Lung (tissue), 12 donors: ENCODE results near the gene STXBP5. TPM values are rescaled to one million over a fixed set of nuclear protein-coding genes. Genes with fewer than 3 reads are reported as not detected.

Experiments
- ATAC-seq: fragments of 200-7000 bp; cut with Tn5 transposase; one replicate; pipeline ENCODE4 v1.9.1; 2020; ENCODE audit warnings: moderate number of reproducible peaks; ENCODE audit not compliant: insufficient read depth, low FRiP score
- DNase-seq, 3 donors: peaks; one replicate each; pipeline ENCODE4 v3.0.0-alpha.2; 2013 to 2017
- H3K27ac ChIP-seq, 2 donors: one replicate each; pipeline ENCODE4 v1.5.1; 2013; ENCODE audit warnings: mild to moderate bottlenecking in 2 of 2, moderate library complexity in 2 of 2, control low read depth in 1 of 2, inconsistent platforms in 1 of 2, low read depth in 1 of 2, low read length in 1 of 2
- H3K27me3 ChIP-seq, 3 donors: one replicate each; pipeline ENCODE4 v1.5.1; 2013; ENCODE audit warnings: low read length in 2 of 3; ENCODE audit not compliant: control insufficient read depth in 3 of 3, insufficient read depth in 3 of 3
- H3K36me3 ChIP-seq, 4 donors: one replicate each; pipeline ENCODE4 v1.5.1; 2013; ENCODE audit warnings: low read length in 4 of 4, mild to moderate bottlenecking in 1 of 4, moderate library complexity in 1 of 4; ENCODE audit not compliant: control insufficient read depth in 4 of 4, insufficient read depth in 4 of 4
- H3K4me1 ChIP-seq, 5 donors: one replicate each; pipeline ENCODE4 v1.5.1; 2013; ENCODE audit warnings: low read length in 5 of 5, mild to moderate bottlenecking in 2 of 5, moderate library complexity in 1 of 5; ENCODE audit not compliant: control insufficient read depth in 5 of 5, insufficient read depth in 5 of 5
- H3K4me3 ChIP-seq: one replicate; pipeline ENCODE4 v1.5.1; 2013; ENCODE audit warnings: mild to moderate bottlenecking, control low read depth, moderate library complexity
- H3K9ac ChIP-seq, 2 donors: one replicate each; pipeline ENCODE4 v1.5.1; 2013; ENCODE audit warnings: low read length in 2 of 2, control low read depth in 1 of 2; ENCODE audit not compliant: insufficient read depth in 1 of 2
- H3K9me3 ChIP-seq, 4 donors: one replicate each; pipeline ENCODE4 v1.5.1; 2013; ENCODE audit warnings: low read length in 3 of 4, mild to moderate bottlenecking in 1 of 4, moderate library complexity in 1 of 4; ENCODE audit not compliant: control insufficient read depth in 4 of 4, insufficient read depth in 3 of 4
- WGBS, 2 donors: extraction: QIAGEN DNeasy Blood & Tissue Kit; methylation state at CpG; one replicate each; pipeline ENCODE4 v1.1.7; 2013; 5-methylcytosine and 5-hydroxymethylcytosine counted together
- polyA plus RNA-seq, 2 donors: library from polyadenylated mRNA; stranded (reverse); fragments of 200-250 nt; gene quantifications; one replicate each; pipeline ENCODE4 v1.2.1, GENCODE V29; 2013
- total RNA-seq, 2 donors: library from RNA; depleted of rRNA in 1 of 2; stranded (reverse); fragments of >200 nt in 1 of 2; gene quantifications; one replicate each; pipeline ENCODE4 v1.2.1, GENCODE V29; 2014 to 2021
- TF ChIP-seq, protein P1 (sequence below): IDR thresholded peaks from 2 replicates; pipeline ENCODE4 v1.5.1; 2012; ENCODE audit warnings: mild to moderate bottlenecking; ENCODE audit errors: control extremely low read depth, extremely low read depth
- donor health status: control.
- donor health status: control.
- donor health status: Bipolar disorder and iron deficiency.
- donor health status: healthy.
- donor health status: DM: yes; HTN: yes; CAD: no.

Gene STXBP5
- total and polyA plus RNA-seq, 4 donors = 6.2 to 29.0 (median 12.9) TPM

DNA sequence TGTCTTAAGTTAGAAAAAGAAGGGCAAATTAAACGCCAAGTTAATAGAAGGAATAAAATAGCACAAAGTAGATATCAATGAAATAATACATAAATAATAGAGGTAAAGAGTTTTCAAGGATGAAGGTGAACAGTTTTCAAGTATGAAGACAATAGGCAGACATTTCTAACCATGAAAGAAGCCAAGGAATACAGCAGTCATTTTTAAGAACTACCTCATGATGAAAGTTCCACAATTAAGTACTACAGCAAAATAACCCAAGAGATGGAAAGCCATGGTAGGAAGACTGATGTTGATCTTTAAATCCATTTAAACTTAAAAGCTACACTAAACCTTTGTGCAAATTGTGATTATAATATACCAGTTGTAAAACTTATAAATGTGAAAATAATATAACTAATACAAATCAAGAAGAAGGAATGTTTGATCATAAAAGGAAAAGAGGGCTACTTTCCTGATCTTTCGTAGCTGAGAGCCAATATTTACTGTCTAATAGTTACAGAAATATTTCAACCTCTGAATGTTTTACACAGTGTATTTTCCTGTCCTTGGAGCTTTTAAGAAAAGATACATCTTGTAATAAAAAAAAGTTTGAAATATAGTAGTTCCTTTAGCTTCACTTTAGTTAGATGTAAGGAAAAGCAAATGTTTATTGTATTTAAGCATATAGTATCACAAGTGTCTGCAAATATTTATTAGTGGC lies 143.1 kb downstream of the STXBP5 start:
- H3K9me3 ChIP-seq = no peaks in the 10 kb centered on the region
- ATAC-seq (no peak), DNase-seq (no peak)
- WGBS, 2 donors = 94 to 98% methylated on average over 2 of the region's 2 CpGs
- no peaks in the 10 kb centered on the region for H3K4me1 ChIP-seq
- H3K36me3 ChIP-seq = peaks cover 0 to 5% (median 2%) of the 10 kb centered on the region in 4 donors
- TF ChIP-seq, protein P1, sequence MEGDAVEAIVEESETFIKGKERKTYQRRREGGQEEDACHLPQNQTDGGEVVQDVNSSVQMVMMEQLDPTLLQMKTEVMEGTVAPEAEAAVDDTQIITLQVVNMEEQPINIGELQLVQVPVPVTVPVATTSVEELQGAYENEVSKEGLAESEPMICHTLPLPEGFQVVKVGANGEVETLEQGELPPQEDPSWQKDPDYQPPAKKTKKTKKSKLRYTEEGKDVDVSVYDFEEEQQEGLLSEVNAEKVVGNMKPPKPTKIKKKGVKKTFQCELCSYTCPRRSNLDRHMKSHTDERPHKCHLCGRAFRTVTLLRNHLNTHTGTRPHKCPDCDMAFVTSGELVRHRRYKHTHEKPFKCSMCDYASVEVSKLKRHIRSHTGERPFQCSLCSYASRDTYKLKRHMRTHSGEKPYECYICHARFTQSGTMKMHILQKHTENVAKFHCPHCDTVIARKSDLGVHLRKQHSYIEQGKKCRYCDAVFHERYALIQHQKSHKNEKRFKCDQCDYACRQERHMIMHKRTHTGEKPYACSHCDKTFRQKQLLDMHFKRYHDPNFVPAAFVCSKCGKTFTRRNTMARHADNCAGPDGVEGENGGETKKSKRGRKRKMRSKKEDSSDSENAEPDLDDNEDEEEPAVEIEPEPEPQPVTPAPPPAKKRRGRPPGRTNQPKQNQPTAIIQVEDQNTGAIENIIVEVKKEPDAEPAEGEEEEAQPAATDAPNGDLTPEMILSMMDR = no peak
- H3K27ac ChIP-seq = no peak overlapping the region
- no peak overlapping the region for H3K9ac ChIP-seq
- no peaks in the 10 kb centered on the region for H3K27me3 ChIP-seq
- no peak overlapping the region for H3K4me3 ChIP-seq

DNA sequence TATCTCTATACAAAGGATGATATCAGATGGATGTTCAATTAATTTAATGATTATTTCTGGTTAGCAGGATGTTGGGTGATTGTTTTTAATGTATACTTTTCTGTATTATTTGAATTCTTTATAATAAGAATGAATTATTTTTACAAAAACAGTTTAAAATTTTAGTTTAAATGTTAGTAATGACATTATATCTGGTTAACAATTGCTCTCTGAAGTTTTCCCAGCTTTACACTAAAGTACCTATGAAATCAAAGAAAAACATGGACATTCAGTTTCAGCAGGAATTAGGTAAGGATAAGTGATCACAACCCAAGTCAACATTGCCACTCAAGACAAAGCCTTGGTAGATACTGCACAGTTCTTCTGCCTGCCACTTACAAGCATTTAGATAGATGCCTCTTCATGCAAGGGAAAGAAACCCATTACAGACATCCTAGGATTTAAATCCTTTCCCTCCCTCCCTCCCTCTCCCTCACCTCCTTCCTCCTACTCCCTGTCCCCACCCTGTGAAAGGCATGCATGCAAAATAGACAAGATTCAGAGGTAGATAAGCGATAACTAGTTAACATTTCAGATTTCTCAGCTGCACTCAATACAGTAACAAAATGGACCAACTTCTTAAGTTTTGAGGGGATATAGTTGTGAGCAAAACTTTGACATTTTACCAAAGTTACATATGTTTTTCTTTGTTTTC lies 143.8 kb downstream of the STXBP5 start:
- DNase-seq (no peak), ATAC-seq (no peak)
- Histone ChIP-seq H3K4me3 (no peak overlapping the region), H3K9ac (no peak overlapping the region), H3K36me3 (peaks cover 0 to 5% (median 2%) of the 10 kb centered on the region in 4 donors), H3K27me3 (no peaks in the 10 kb centered on the region), H3K27ac (no peak overlapping the region), H3K4me1 (no peaks in the 10 kb centered on the region), H3K9me3 (no peaks in the 10 kb centered on the region)
- TF ChIP-seq, protein P1 = no peak
- 97 to 100% methylated on average over 1 of the region's 1 CpG for WGBS, 2 donors

DNA sequence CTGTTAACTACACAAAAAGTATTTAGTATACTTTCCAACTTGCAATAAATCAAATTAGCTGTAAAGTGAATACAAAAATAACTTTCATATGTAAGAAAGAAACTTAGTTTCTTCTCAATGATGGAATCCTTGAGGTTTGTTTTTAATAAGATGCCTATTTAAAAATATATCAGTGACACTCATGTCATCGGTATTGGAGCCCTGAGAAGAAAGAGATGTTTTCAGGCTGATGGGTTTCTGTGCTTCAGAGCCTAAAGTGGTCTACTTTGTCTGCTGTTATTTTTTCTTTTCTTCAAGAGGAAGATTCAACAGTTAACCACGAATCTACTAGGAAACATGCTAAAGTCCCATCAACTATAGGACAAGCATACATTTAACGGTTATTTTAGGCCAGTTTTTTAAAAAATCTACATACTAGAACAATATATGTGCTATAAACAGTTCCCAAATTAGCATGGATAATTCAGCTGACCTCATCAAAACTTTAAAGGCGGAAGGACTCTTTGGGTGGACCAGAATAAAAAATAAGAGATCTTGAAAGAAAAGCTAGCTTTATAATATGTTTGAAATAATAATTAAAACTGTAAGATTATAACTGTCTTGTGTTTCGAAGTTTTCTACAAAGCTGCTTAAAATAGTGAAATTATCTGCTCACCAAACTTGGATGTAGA lies 157.2 kb downstream of the STXBP5 start:
- no peaks in the 10 kb centered on the region for H3K27me3 ChIP-seq
- H3K36me3 ChIP-seq = peaks cover 2 to 20% (median 8%) of the 10 kb centered on the region in 4 donors
- no peak for ATAC-seq
- H3K27ac ChIP-seq = no peak overlapping the region
- no peak for DNase-seq
- no peaks in the 10 kb centered on the region for H3K9me3 ChIP-seq
- no peaks in the 10 kb centered on the region for H3K4me1 ChIP-seq
- H3K4me3 ChIP-seq = no peak overlapping the region
- H3K9ac ChIP-seq = no peak overlapping the region
- TF ChIP-seq, protein P1 = no peak
- WGBS, 2 donors = 93 to 97% methylated on average over 5 of the region's 5 CpGs
